ENCODE measurements around the gene TLE3.

TLE3 gene

DNA sequence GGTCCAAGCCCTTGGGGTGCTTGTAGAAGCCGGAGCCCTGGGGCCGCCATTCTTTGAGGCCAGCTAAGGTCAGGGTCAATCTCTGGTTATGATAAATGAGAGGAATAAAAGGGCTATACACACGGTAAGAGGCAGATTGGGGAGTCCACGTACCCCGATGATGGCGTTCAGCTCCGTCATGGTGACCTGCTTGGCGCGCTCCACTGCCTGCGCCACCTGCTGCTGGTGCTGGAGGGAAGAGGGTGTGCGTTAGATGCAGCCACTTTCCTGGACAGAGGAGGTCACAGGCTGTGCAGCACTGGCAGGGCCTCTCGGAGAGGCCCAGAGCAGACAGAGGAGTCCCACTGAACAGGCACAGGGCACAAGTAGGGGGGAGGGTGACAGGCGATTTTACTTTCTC is 23.3 kb downstream of the TLE3 start:
- Histone ChIP-seq H3K9ac (ENCODE audit: low read depth, low read length) (no peak overlapping the region), H3K4me1 (ENCODE audit: insufficient read depth, low read length) (peaks cover 17% of the 10 kb centered on the region), H3K36me3 (ENCODE audit: insufficient read depth, low read length) (peaks cover 20% of the 10 kb centered on the region), H3K9me3 (ENCODE audit: control insufficient read depth, insufficient read depth, low read length) (no peaks in the 10 kb centered on the region)

GRCh38 chr15:70072479-70072878 is 25.2 kb downstream of the TLE3 start:
- Histone ChIP-seq H3K36me3 (ENCODE audit: insufficient read depth, low read length) (peaks cover 28% of the 10 kb centered on the region), H3K4me1 (ENCODE audit: insufficient read depth, low read length) (0 out of 2 replicates have a peak, but pooled peaks cover 6% of the 10 kb centered on the region), H3K9ac (ENCODE audit: low read depth, low read length) (no peak overlapping the region), H3K9me3 (ENCODE audit: control insufficient read depth, insufficient read depth, low read length) (no peaks in the 10 kb centered on the region)

DNA sequence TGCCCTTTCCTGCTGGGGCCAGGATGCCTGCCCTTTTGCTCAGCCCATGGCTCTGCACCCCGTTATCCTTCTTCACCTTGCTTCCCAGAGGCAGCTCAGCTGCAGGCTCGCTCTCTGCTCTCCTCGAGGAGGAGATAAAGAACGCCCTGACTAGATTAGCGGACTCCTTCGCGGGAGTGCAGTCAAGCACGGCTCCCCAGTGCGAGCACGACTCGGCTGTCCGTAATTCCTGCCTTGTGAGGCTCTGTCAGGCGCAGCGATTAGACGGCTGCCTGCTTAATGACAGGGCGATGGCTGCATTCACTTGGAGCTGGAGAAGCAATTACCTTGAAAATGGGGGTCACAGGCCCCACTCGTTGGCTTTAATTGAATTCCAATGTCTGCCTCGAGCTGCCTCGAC is 25.9 kb downstream of the TLE3 start:
- H3K9ac ChIP-seq (ENCODE audit: low read depth, low read length): no peak overlapping the region
- H3K36me3 ChIP-seq (ENCODE audit: insufficient read depth, low read length): peaks cover 28% of the 10 kb centered on the region
- H3K4me1 ChIP-seq (ENCODE audit: insufficient read depth, low read length): no peaks in the 10 kb centered on the region; the same call in 1 of the 2 replicates
- H3K9me3 ChIP-seq (ENCODE audit: control insufficient read depth, insufficient read depth, low read length): no peaks in the 10 kb centered on the region

GRCh38 chr15:70069716-70070115 is 28.0 kb downstream of the TLE3 start:
- Histone ChIP-seq H3K4me1 (ENCODE audit: insufficient read depth, low read length) (no peaks in the 10 kb centered on the region; the same call in 1 of the 2 replicates), H3K9me3 (ENCODE audit: control insufficient read depth, insufficient read depth, low read length) (no peaks in the 10 kb centered on the region), H3K36me3 (ENCODE audit: insufficient read depth, low read length) (peaks cover 31% of the 10 kb centered on the region), H3K9ac (ENCODE audit: low read depth, low read length) (no peak overlapping the region)

DNA sequence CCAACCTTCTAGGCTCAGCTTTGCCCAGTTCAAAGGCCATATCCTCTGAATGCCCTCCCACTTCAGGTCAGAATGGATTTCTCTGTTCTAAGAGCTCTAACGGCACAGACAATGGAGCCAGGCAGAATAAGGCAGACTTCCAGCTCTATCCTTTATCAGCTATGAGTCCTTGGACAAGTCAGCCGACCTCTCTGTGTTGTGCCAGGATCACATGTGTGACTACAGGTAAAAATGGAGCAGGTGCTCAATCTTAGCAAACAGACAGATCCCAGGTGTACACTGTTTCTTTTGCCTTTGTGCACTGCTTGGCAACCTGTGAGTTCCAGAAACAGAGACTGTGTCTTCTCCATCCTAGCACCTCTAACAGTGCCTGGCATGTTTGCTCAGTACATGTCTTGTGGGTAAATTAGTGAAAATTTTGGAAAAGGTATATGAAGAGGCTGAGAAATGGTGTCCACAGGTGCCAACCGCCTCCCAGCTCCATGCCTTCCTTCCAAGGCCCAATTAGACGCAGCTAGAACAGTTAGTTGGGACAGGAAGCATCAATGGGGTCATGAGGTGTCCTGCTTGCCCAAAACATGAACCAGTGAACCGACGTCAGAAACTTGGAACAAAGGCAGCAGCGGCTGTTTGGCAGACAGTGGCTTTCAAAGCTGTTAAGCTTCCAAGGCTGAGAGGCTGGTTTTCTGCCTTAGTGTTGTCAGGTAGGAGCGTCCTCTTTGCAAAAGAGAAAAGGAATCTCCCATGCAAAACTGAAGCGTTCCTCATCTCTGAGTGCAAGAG is 28.7 kb downstream of the TLE3 start:
- Histone ChIP-seq H3K36me3 (ENCODE audit: insufficient read depth, low read length) (peaks cover 25% of the 10 kb centered on the region), H3K4me1 (ENCODE audit: insufficient read depth, low read length) (no peaks in the 10 kb centered on the region; the same call in 1 of the 2 replicates), H3K9ac (ENCODE audit: low read depth, low read length) (no peak overlapping the region), H3K9me3 (ENCODE audit: control insufficient read depth, insufficient read depth, low read length) (no peaks in the 10 kb centered on the region)

DNA sequence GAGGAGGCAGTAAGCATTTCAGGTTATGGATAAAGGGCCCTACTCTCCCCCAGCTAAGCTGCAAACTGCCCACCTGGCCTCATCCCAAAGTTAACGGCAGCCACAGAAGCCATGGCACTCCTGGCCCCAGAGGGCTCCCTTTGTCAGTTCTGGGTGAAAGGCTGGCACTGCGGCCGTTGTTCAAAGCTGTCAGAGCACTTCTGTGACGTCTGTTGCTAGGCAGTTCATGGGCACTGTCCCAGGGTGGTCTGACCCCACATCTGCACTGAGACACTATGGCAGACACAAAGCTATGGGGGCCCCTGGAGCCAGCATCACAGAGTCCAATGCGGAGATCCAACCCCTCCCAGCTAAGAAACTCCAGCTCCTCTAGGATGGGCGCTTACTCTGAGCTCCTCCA is 30.0 kb downstream of the TLE3 start:
- peaks cover 20% of the 10 kb centered on the region for H3K36me3 ChIP-seq (ENCODE audit: insufficient read depth, low read length)
- H3K4me1 ChIP-seq (ENCODE audit: insufficient read depth, low read length): no peaks in the 10 kb centered on the region; the same call in 1 of the 2 replicates
- no peak overlapping the region for H3K9ac ChIP-seq (ENCODE audit: low read depth, low read length)
- no peaks in the 10 kb centered on the region for H3K9me3 ChIP-seq (ENCODE audit: control insufficient read depth, insufficient read depth, low read length)

DNA sequence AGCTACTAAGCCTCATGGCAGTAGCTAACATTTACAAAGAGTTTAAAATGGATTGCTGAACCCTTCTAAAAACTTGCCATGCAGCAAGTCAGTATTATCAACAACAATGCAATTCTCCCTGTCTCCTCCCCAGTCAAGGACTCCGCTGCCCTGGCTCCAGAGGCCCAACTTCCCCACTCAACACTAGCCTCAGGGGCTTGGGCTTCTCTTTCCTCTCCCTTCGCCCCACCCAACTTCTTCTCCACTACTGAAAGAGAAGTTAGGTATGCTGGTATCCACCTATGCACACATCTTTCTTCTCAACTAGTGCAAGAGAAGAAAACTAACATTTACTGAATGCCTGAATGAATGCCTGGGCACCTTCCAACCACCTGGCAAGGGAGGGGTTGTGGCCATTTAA is 30.7 kb downstream of the TLE3 start:
- no peak overlapping the region for H3K9ac ChIP-seq (ENCODE audit: low read depth, low read length)

DNA sequence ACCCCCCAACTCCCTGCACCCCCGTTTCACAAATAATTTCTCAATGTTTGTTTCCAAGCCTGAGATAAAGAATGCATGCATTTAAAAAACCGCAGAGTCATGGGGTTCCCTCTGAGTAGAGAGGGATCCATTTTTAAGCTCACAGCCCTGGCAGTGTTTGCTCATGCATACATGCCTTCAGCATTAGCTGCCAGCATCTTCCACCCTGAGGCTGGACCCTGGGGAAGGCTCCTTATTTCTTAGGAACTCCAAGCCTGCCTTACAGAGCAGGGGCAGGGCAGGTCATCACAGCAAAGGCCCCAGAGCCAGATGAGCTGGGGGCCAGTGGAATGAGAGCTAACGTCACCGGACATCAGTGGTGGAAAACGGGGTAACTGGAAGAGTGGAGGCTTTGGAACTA is 31.3 kb downstream of the TLE3 start:
- H3K9ac ChIP-seq (ENCODE audit: low read depth, low read length): no peak overlapping the region
- peaks cover 20% of the 10 kb centered on the region for H3K36me3 ChIP-seq (ENCODE audit: insufficient read depth, low read length)

More for the DNA sequence above, 30.7 kb downstream of the TLE3 start:
- Histone ChIP-seq H3K4me1 (ENCODE audit: insufficient read depth, low read length) (no peaks in the 10 kb centered on the region; the same call in 1 of the 2 replicates), H3K9me3 (ENCODE audit: control insufficient read depth, insufficient read depth, low read length) (no peaks in the 10 kb centered on the region), H3K36me3 (ENCODE audit: insufficient read depth, low read length) (peaks cover 20% of the 10 kb centered on the region)

DNA sequence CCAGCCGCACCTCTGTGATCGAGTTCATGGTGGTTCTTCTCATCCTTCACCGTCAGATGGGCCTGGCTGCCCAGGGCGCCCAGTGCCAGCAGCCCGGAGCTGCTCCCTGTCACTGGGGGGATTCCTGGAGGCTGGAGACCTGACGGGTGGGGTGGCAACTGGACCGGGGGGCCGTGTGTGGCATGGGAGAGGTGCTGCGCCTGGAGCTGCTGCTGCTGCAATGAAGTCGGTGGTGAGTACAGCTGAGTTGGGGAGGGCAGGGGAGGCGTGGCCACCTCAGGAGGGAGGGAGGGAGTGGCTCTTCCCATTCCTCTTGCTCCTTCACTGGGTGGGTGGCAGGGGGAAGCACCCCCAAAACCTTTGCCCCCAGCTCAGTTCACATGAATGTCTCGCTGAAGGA is 31.7 kb downstream of the TLE3 start:
- H3K9ac ChIP-seq (ENCODE audit: low read depth, low read length): no peak overlapping the region
- H3K4me1 ChIP-seq (ENCODE audit: insufficient read depth, low read length): no peaks in the 10 kb centered on the region; the same call in 1 of the 2 replicates
- H3K9me3 ChIP-seq (ENCODE audit: control insufficient read depth, insufficient read depth, low read length): no peaks in the 10 kb centered on the region
- H3K36me3 ChIP-seq (ENCODE audit: insufficient read depth, low read length): peaks cover 17% of the 10 kb centered on the region

More for the DNA sequence above, 31.3 kb downstream of the TLE3 start:
- Histone ChIP-seq H3K9me3 (ENCODE audit: control insufficient read depth, insufficient read depth, low read length) (no peaks in the 10 kb centered on the region), H3K4me1 (ENCODE audit: insufficient read depth, low read length) (no peaks in the 10 kb centered on the region; the same call in 1 of the 2 replicates)

DNA sequence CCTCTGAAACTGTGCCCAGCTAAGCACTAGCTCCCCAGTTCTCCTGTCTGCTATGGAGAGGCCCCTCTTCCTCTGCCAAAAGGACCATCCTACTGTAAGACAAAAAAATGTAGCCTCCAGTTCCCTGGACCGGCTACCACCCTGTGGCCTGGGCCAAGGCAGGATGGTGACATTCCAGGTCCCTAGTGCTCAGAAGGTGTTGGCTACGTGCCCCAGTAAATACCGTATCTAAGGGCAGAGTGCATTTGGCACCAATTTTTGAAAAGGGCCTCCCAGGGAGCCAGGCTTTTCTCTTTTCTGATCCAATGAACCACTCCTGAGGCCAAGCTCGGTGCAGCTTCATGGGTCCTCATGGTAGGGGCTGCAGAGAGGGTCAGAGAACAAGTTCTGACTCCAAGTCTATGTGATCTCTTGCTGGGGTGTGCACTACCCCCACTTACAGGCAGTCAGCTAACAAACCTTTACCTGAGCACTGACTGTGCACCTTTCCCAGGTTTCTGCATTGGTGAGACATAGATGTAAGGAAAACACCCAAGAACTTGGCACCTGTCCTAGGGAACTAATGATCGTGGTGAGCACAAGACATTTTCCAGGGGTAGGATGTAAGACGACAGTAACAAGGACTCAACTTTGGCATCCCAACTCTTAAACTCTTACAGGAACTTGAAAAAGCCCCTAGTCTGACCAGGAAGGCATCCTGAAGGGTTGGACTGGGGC is 32.6 kb downstream of the TLE3 start:
- Histone ChIP-seq H3K9me3 (ENCODE audit: control insufficient read depth, insufficient read depth, low read length) (no peaks in the 10 kb centered on the region), H3K36me3 (ENCODE audit: insufficient read depth, low read length) (peaks cover 12% of the 10 kb centered on the region), H3K4me1 (ENCODE audit: insufficient read depth, low read length) (no peaks in the 10 kb centered on the region; the same call in 1 of the 2 replicates), H3K9ac (ENCODE audit: low read depth, low read length) (no peak overlapping the region)

GRCh38 chr15:70064441-70064840 is 33.3 kb downstream of the TLE3 start:
- Histone ChIP-seq H3K9ac (ENCODE audit: low read depth, low read length) (no peak overlapping the region), H3K36me3 (ENCODE audit: insufficient read depth, low read length) (peaks cover 17% of the 10 kb centered on the region), H3K9me3 (ENCODE audit: control insufficient read depth, insufficient read depth, low read length) (no peaks in the 10 kb centered on the region), H3K4me1 (ENCODE audit: insufficient read depth, low read length) (no peaks in the 10 kb centered on the region; the same call in 1 of the 2 replicates)

GRCh38 chr15:70063980-70064379 is 33.7 kb downstream of the TLE3 start:
- H3K4me1 ChIP-seq (ENCODE audit: insufficient read depth, low read length): no peaks in the 10 kb centered on the region; the same call in 1 of the 2 replicates
- H3K9me3 ChIP-seq (ENCODE audit: control insufficient read depth, insufficient read depth, low read length): no peaks in the 10 kb centered on the region
- peaks cover 15% of the 10 kb centered on the region for H3K36me3 ChIP-seq (ENCODE audit: insufficient read depth, low read length)
- no peak overlapping the region for H3K9ac ChIP-seq (ENCODE audit: low read depth, low read length)

- no peak overlapping the region for H3K9ac ChIP-seq (ENCODE audit: low read depth, low read length)
- no peaks in the 10 kb centered on the region; the same call in 1 of the 2 replicates for H3K4me1 ChIP-seq (ENCODE audit: insufficient read depth, low read length)
- H3K36me3 ChIP-seq (ENCODE audit: insufficient read depth, low read length): peaks cover 10% of the 10 kb centered on the region
- no peaks in the 10 kb centered on the region for H3K9me3 ChIP-seq (ENCODE audit: control insufficient read depth, insufficient read depth, low read length)
These were observed 34.3 kb downstream of the TLE3 start for GRCh38 chr15:70063261-70063925.

DNA sequence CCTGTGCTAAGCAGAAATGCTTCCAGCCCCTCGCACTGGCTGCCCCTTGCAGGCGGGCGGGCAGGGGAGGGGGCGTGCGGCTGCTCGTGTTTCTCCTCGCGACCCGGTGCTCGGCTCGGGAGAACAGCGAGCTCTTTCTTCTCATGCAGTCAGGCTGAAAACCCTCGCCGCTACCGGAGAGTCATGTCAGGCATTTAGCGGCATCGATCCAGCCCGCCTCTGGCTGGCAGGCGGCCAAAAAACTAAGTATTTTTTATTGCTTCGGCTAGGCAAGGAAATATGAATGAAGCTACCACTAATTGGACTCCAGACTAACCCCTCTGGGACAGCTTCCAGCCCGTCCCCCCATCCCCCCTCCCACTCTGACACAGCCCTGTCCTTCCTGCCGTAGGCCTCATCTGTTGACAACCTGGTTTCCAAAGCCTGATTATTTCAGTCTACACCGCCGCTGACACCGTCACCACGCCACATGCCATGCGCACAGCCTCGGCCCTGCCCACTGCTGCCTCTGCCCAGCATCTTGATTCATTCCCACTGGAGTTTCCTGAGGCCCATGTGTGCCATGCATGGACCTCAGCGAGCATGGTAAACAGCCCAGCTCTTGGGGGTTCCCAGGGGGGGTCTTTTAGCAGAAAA is 35.3 kb downstream of the TLE3 start:
- Histone ChIP-seq H3K9me3 (ENCODE audit: control insufficient read depth, insufficient read depth, low read length) (no peaks in the 10 kb centered on the region), H3K36me3 (ENCODE audit: insufficient read depth, low read length) (peaks cover 18% of the 10 kb centered on the region), H3K4me1 (ENCODE audit: insufficient read depth, low read length) (no peaks in the 10 kb centered on the region; the same call in 1 of the 2 replicates), H3K9ac (ENCODE audit: low read depth, low read length) (no peak overlapping the region)
